ENCODE results near the gene VPS51.

- peak; percentile 92 for TF ChIP-seq POLR2A (IDR thresholded peaks at IDR 0.05; ENCODE audit: low read length)
- TF ChIP-seq GATA1 (IDR thresholded peaks at IDR 0.05; ENCODE audit: low read depth, low read length), result no peak
These were observed 21.4 kb downstream of the VPS51 start, which contains the start of gene ZNHIT2 for GRCh38 chr11:65117206-65118096.
